Body of pancreas (tissue), 4 donors: ENCODE data around the gene DEDD2. TPM values are rescaled to one million over a fixed set of nuclear protein-coding genes. Genes with fewer than 3 reads are reported as not detected.

Experiments
- ATAC-seq: fragments of 150-250 bp; one replicate; pipeline ENCODE4 v1.9.1; 2016
- DNase-seq, 4 donors: peaks; one replicate each; pipeline ENCODE4 v3.0.0-alpha.2; 2019
- H3K27ac ChIP-seq, 4 donors: fragments of 200-600 bp; sonication (generic); 1 replicate in 3 of 4; 2 replicates in 1 of 4; pipeline versions ENCODE4 v1.5.1 to v1.6.1; 2016 to 2019; ENCODE audit warnings: mild to moderate bottlenecking in 1 of 4, mixed read lengths in 1 of 4, moderate library complexity in 1 of 4
- H3K27me3 ChIP-seq, 2 donors: fragments of 200-600 bp; sonication (generic); one replicate each; pipeline ENCODE4 v1.6.0; 2016; ENCODE audit warnings: mild to moderate bottlenecking in 1 of 2
- H3K36me3 ChIP-seq, 2 donors: fragments of 200-600 bp; sonication (generic); replicated peaks in 1 of 2; 2 replicates each; pipeline ENCODE4 v1.5.1; 2016; ENCODE audit warnings: low read depth in 2 of 2; ENCODE audit not compliant: insufficient read depth in 1 of 2
- H3K4me1 ChIP-seq: fragments of 200-600 bp; sonication (generic); one replicate; pipeline ENCODE4 v1.6.0; 2016
- H3K4me3 ChIP-seq, 2 donors: fragments of 200-600 bp; sonication (generic); 1 replicate in 1 of 2; 2 replicates in 1 of 2; pipeline ENCODE4 v1.5.1; 2016 to 2019
- H3K9me3 ChIP-seq, 3 donors: fragments of 200-600 bp; sonication (generic); 1 replicate in 2 of 3; 2 replicates in 1 of 3; pipeline ENCODE4 v1.5.1; 2016
- POLR2A ChIP-seq, 3 donors: fragments of 450-650 bp; IDR thresholded peaks; one replicate each; pipeline ENCODE4 v1.6.1; 2016; ENCODE audit warnings: antibody characterized with exemption in 3 of 3, mild to moderate bottlenecking in 2 of 3
- WGBS, 2 donors: methylation state at CpG; one replicate each; pipeline ENCODE4 v1.1.5; 2017; 5-methylcytosine and 5-hydroxymethylcytosine counted together
- intact Hi-C: fragments of 100-400 bp; cut with DNase I; formaldehyde crosslinking; loops from one replicate; pipeline ENCODE4 v1.15.1; 2023
- total RNA-seq, 2 donors: library from RNA; depleted of rRNA; stranded (reverse); fragments of >200 nt; gene quantifications; one replicate each; pipeline ENCODE4 v1.1.0, GENCODE V29; 2016
- TF ChIP-seq, protein P1 (sequence below), 7 experiments: fragments of 450-650 bp in 4 of 7; fragments of 200-600 bp in 3 of 7; sonication (generic) in 3 of 7; IDR thresholded peaks; one replicate each; pipeline ENCODE4 v1.5.1; 2016 to 2019; ENCODE audit warnings: antibody characterized with exemption in 7 of 7

Gene DEDD2
- total RNA-seq, 2 donors from 2014 or later = 34.8 to 44.2 TPM

DNA sequence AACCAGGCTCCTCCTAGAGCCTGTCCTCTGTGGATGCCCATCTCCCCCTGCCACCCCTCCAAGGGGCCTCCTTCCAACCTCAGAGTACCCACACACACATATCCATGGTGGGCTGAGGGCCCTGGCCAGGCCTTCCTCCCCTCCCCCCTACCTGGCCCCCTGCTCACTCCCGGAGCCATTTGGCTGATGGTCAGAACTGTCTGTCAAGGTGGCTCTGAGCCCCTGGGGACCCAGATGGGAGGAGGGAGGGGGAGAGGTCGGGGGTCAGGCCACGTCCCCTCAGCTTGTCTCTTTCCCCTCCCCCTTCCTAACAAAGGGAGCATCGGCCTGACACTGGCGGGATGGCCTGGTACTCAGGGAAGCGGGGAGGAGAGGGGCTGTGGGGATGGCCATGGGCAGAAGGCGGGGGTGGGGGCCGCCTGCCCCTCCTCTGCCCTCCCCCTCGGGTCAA, 66.5 kb downstream of the DEDD2 start:
- H3K9me3 ChIP-seq = no peaks in the 10 kb centered on the region
- no peak for ATAC-seq
- H3K27me3 ChIP-seq = no peaks in the 10 kb centered on the region
- DNase-seq = no peak
- peak overlapping the region in 3 of 4 donors; percentile 7 to 48 (median 17) for H3K27ac ChIP-seq
- no peak for TF ChIP-seq POLR2A (IDR thresholded peaks at IDR 0.05)
- H3K36me3 ChIP-seq = no peaks in the 10 kb centered on the region
- WGBS, 2 donors = 0 to 32% methylated on average over 4 to 9 of the region's 9 CpGs
- no peak overlapping the region for H3K4me3 ChIP-seq
- peaks cover 43% of the 10 kb centered on the region for H3K4me1 ChIP-seq
- intact Hi-C loops = no loop called here

DNA sequence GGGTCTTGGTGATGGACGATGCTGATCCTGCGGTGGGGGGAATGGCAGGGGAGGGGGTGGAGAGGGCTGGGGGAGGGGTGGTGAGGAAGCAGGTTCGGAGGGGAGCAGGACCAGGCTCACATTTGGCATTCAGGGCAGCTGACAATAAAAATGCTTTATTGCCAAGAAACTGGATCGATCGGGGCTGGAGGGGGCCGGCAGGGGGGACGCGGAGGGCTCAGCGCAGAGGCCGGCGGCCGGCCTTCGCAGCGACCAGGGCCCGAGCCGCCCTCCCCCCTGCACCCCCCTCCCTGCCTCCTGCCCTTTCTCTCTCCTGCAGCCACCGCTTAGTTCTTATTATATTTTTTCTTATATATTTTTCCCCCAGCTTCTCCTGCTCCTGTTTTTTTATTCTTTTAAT, 67.1 kb downstream of the DEDD2 start:
- peak; percentile 60 to 70 (median 66) for DNase-seq
- no peak for TF ChIP-seq POLR2A (IDR thresholded peaks at IDR 0.05)
- TF ChIP-seq, protein P1, sequence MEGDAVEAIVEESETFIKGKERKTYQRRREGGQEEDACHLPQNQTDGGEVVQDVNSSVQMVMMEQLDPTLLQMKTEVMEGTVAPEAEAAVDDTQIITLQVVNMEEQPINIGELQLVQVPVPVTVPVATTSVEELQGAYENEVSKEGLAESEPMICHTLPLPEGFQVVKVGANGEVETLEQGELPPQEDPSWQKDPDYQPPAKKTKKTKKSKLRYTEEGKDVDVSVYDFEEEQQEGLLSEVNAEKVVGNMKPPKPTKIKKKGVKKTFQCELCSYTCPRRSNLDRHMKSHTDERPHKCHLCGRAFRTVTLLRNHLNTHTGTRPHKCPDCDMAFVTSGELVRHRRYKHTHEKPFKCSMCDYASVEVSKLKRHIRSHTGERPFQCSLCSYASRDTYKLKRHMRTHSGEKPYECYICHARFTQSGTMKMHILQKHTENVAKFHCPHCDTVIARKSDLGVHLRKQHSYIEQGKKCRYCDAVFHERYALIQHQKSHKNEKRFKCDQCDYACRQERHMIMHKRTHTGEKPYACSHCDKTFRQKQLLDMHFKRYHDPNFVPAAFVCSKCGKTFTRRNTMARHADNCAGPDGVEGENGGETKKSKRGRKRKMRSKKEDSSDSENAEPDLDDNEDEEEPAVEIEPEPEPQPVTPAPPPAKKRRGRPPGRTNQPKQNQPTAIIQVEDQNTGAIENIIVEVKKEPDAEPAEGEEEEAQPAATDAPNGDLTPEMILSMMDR (IDR thresholded peaks at IDR 0.05) = no peak
- peaks cover 43% of the 10 kb centered on the region for H3K4me1 ChIP-seq
- H3K4me3 ChIP-seq = no peak overlapping the region
- WGBS, 2 donors = 8 to 11% methylated on average over 16 to 17 of the region's 17 CpGs
- H3K27ac ChIP-seq = peak overlapping the region in 1 of 4 donors; percentile 17
- no peaks in the 10 kb centered on the region for H3K36me3 ChIP-seq
- H3K27me3 ChIP-seq = no peaks in the 10 kb centered on the region
- ATAC-seq = peak; percentile 85
- intact Hi-C loops = no loop called here
- H3K9me3 ChIP-seq = no peaks in the 10 kb centered on the region

DNA sequence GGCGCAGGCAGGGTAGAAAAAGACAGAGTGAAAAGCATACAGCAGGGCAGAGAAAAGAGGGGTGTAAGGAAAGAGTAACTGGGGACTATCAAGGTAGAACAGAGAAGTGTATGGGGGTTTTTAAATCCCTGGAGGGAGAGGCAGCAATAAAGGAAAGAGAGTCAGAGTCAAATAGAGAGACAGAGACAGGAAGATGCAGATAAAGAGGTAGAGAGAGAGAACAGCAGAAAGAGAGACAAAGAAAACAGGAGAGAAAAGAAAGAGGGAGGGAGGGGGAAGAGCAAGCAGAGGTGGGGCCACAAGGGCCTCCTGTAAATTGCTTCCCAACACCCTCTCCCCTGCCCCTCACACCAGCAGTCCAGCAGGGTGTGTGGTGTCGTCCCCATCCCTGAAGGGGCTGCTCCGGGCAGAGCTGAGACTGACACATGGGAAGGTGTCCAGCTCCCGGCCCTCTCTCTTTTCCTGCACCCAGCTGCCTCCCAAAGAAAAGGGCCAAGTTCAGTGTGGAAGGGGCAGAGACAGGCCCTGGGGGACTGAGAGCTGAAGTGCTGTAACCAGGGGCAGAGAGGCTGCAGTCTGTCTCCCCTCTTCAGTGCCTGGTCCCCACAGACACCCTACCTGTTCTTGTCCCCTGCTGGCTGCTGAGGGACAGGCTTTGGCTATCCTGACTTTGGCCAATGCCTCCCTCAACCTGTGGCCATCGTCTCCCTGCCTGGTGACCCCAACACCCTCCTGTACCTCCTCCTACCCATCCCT, 67.9 kb downstream of the DEDD2 start:
- no peak for DNase-seq
- no peaks in the 10 kb centered on the region for H3K9me3 ChIP-seq
- intact Hi-C loops = no loop called here
- no peaks in the 10 kb centered on the region for H3K36me3 ChIP-seq
- ATAC-seq = no peak
- TF ChIP-seq, protein P1 (IDR thresholded peaks at IDR 0.05) = no peak
- no peak for TF ChIP-seq POLR2A (IDR thresholded peaks at IDR 0.05)
- no peaks in the 10 kb centered on the region for H3K27me3 ChIP-seq
- WGBS, 2 donors = 46 to 51% methylated on average over 3 to 5 of the region's 5 CpGs
- H3K4me3 ChIP-seq = no peak overlapping the region
- H3K27ac ChIP-seq = no peak overlapping the region
- H3K4me1 ChIP-seq = peaks cover 43% of the 10 kb centered on the region

Other genes with a start within 250 kb of the DEDD2 start
- gene ATP1A3, start 223.4 kb downstream of the DEDD2 start, total RNA-seq = under 1 TPM in 1 of 2 donors, not detected in 1; 0.26 TPM
- 1 to 10 TPM; 2.1 to 5.9 TPM for gene GRIK5, start 147.5 kb downstream of the DEDD2 start, total RNA-seq
- 10 to 100 TPM in 1 of 2 donors, 1 to 10 TPM in 1; 8.6 to 14.2 TPM for gene ZNF574, start 141.5 kb downstream of the DEDD2 start, total RNA-seq
- gene POU2F2, start 85.2 kb downstream of the DEDD2 start, total RNA-seq = 1 to 10 TPM in 1 of 2 donors, under 1 TPM in 1; under 0.01 to 1.6 TPM
- 1 to 10 TPM; 4.9 to 6.0 TPM for gene ZNF526, start 2.6 kb upstream of the DEDD2 start, total RNA-seq
- gene GSK3A, start 24.9 kb upstream of the DEDD2 start, total RNA-seq = 10 to 100 TPM; 12.5 to 14.5 TPM
- gene ERF, start 37.5 kb upstream of the DEDD2 start, total RNA-seq = 10 to 100 TPM; 10.6 to 31.6 TPM
- gene CIC, start 51.6 kb upstream of the DEDD2 start, total RNA-seq = 10 to 100 TPM; 40.5 to 61.0 TPM
- under 1 TPM in 1 of 2 donors, not detected in 1; 0.52 TPM for gene PRR19, start 84.5 kb upstream of the DEDD2 start, total RNA-seq
- gene PAFAH1B3, start 84.9 kb upstream of the DEDD2 start, total RNA-seq = 10 to 100 TPM in 1 of 2 donors, 1 to 10 TPM in 1; 7.9 to 12.5 TPM
- gene TMEM145, start 95.6 kb upstream of the DEDD2 start, total RNA-seq = not detected
- gene MEGF8, start 108.0 kb upstream of the DEDD2 start, total RNA-seq = 10 to 100 TPM in 1 of 2 donors, 1 to 10 TPM in 1; 9.9 to 24.1 TPM
- not detected for gene CNFN, start 172.6 kb upstream of the DEDD2 start, total RNA-seq
- gene LIPE, start 209.7 kb upstream of the DEDD2 start, total RNA-seq = 100 to 1,000 TPM in 1 of 2 donors, 1 to 10 TPM in 1; 8.3 to 357 TPM
- gene CXCL17, start 225.3 kb upstream of the DEDD2 start, total RNA-seq = 10 to 100 TPM in 1 of 2 donors, 1 to 10 TPM in 1; 6.3 to 19.2 TPM